Osteoblast (primary cell): Measurements from ENCODE around the gene CSRNP2. TPM values are rescaled to one million over a fixed set of nuclear protein-coding genes. Genes with fewer than 3 reads are reported as not detected.

Experiments
- DNase-seq: peaks from one replicate; pipeline ENCODE4 v3.0.0; 2011; ENCODE audit warnings: low spot score, mixed read lengths; ENCODE audit not compliant: insufficient read length; ENCODE audit errors: missing footprints
- H2AFZ ChIP-seq: 2 replicates; pipeline ENCODE4 v1.6.0; 2011; ENCODE audit warnings: mild to moderate bottlenecking, low read length
- H3K27ac ChIP-seq: 2 replicates; pipeline ENCODE4 v1.5.1; 2011; ENCODE audit warnings: mild to moderate bottlenecking, low read depth, low read length, moderate library complexity
- H3K27me3 ChIP-seq: 2 replicates; pipeline ENCODE4 v1.6.0; 2012; ENCODE audit warnings: mild to moderate bottlenecking, control low read depth, inconsistent platforms, low read length, moderate library complexity; ENCODE audit not compliant: insufficient read depth
- H3K36me3 ChIP-seq: 2 replicates; pipeline ENCODE4 v1.5.1; 2011; ENCODE audit warnings: mild to moderate bottlenecking, low read length, control low read depth, moderate library complexity; ENCODE audit not compliant: insufficient read depth
- H3K4me1 ChIP-seq: 2 replicates; pipeline ENCODE4 v1.5.1; 2011; ENCODE audit warnings: mild to moderate bottlenecking, low read length, control low read depth, moderate library complexity; ENCODE audit not compliant: insufficient read depth
- H3K4me2 ChIP-seq: 2 replicates; pipeline ENCODE4 v1.6.0; 2011; ENCODE audit warnings: mild to moderate bottlenecking, low read length; ENCODE audit not compliant: insufficient read depth
- H3K4me3 ChIP-seq: fragments of 200-600 bp; sonication (generic); 3 replicates; pipeline ENCODE4 v1.5.1; 2012; ENCODE audit warnings: mild to moderate bottlenecking, low read length, inconsistent platforms; ENCODE audit not compliant: insufficient read depth
- H3K79me2 ChIP-seq: 2 replicates; pipeline ENCODE4 v1.6.0; 2012; ENCODE audit warnings: mild to moderate bottlenecking, low read length, control low read depth, inconsistent platforms; ENCODE audit not compliant: insufficient read depth
- H3K9me3 ChIP-seq: 2 replicates; pipeline ENCODE4 v1.5.1; 2011; ENCODE audit warnings: low read depth, low read length, control low read depth
- H4K20me1 ChIP-seq: 2 replicates; pipeline ENCODE4 v1.6.0; 2012; ENCODE audit warnings: mild to moderate bottlenecking, low read length, control low read depth; ENCODE audit not compliant: insufficient read depth
- total RNA-seq: library from RNA; depleted of rRNA; stranded (reverse); fragments of >200 nt; gene quantifications from 2 replicates; pipeline ENCODE4 v1.2.3, GENCODE V29; 2012
- TF ChIP-seq, protein P1 (sequence below): IDR thresholded peaks from 2 replicates; pipeline ENCODE4 v1.5.1; 2011; ENCODE audit warnings: mild to moderate bottlenecking, low read depth, low read length, moderate library complexity; ENCODE audit errors: extremely low read depth

Gene CSRNP2, protein sequence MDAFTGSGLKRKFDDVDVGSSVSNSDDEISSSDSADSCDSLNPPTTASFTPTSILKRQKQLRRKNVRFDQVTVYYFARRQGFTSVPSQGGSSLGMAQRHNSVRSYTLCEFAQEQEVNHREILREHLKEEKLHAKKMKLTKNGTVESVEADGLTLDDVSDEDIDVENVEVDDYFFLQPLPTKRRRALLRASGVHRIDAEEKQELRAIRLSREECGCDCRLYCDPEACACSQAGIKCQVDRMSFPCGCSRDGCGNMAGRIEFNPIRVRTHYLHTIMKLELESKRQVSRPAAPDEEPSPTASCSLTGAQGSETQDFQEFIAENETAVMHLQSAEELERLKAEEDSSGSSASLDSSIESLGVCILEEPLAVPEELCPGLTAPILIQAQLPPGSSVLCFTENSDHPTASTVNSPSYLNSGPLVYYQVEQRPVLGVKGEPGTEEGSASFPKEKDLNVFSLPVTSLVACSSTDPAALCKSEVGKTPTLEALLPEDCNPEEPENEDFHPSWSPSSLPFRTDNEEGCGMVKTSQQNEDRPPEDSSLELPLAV
- 27.4 and 30.0 TPM in 2 replicates for total RNA-seq

DNA sequence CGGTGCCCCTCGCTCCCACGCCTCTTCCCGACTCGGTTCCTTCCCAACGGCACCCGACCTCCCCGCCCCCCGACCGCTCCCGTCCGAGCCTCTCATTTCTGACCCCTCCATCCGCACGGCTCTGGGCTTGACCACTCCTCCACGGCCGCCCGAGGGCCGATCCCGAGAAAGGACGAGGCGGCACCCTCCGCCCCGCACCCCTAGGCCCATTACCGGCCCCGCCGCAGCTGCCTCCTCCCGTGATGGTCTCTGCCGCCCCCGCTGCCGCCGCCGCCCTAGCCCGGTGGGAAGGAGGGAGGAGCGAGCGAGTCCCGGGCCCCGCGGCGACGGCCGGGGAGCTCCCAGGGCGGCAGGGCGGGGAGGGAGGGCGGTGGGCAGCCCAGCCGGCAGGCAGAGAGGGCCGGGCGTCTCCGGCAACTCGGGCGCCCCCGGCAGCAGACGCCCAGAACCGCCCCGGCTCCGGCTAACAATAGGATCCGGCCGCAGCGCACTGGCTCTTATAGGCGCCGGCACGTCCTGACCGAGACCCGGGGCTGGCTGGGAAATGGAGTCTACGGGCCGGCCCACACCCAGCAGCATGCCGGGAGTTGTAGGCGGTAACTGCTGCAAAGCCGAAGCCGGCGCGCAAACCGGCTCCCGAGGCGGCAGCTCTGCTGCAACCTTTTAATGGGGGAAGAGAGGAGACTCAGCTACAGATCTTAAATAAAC lies at the start of gene CSRNP2:
CSRNP2 (minus strand) TSS at position 471 of the 708 bp plus-strand sequence. CDS start 7,035 bp downstream, outside the sequence.
- H3K79me2 ChIP-seq: peaks cover 41% of the 10 kb centered on the region
- H3K4me3 ChIP-seq: peak within 1 kb of the TSS; percentile 93
- TF ChIP-seq, protein P1, sequence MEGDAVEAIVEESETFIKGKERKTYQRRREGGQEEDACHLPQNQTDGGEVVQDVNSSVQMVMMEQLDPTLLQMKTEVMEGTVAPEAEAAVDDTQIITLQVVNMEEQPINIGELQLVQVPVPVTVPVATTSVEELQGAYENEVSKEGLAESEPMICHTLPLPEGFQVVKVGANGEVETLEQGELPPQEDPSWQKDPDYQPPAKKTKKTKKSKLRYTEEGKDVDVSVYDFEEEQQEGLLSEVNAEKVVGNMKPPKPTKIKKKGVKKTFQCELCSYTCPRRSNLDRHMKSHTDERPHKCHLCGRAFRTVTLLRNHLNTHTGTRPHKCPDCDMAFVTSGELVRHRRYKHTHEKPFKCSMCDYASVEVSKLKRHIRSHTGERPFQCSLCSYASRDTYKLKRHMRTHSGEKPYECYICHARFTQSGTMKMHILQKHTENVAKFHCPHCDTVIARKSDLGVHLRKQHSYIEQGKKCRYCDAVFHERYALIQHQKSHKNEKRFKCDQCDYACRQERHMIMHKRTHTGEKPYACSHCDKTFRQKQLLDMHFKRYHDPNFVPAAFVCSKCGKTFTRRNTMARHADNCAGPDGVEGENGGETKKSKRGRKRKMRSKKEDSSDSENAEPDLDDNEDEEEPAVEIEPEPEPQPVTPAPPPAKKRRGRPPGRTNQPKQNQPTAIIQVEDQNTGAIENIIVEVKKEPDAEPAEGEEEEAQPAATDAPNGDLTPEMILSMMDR: no peak
- peak; percentile 99 for DNase-seq
- no peaks in the 10 kb centered on the region for H3K27me3 ChIP-seq
- H3K4me2 ChIP-seq: peak within 1 kb of the TSS; percentile 99
- peak within 1 kb of the TSS; percentile 89 for H2AFZ ChIP-seq
- H3K36me3 ChIP-seq: no peaks in the 10 kb centered on the region
- H3K4me1 ChIP-seq: peaks cover 7% of the 10 kb centered on the region
- H4K20me1 ChIP-seq: peaks cover 25% of the 10 kb centered on the region
- no peaks in the 10 kb centered on the region for H3K9me3 ChIP-seq
- peak within 1 kb of the TSS; percentile 68 for H3K27ac ChIP-seq

DNA sequence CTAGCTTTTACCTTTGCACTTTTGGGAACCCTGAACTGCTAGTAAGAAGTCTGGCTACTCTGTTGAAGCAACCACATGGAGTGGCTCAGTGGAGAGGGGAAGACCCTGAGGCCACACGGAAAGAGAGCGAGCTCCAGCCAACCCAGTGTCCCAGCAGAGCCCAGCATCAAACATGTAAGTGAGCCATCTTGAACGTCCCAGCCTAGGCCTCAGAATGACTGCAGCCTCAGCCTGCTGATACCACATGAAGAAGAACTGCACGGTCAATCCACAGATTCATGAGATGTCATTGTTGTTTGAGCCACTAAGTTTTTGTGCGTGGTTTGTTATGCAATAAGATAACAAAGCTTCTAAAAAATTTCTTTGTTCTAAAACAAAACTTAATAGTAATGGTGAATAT lies 49.3 kb upstream of the CSRNP2 start:
- no peak overlapping the region for H2AFZ ChIP-seq
- no peak for DNase-seq
- H3K4me3 ChIP-seq: no peak overlapping the region
- TF ChIP-seq, protein P1: no peak
- H3K79me2 ChIP-seq: peaks cover 12% of the 10 kb centered on the region
- H3K9me3 ChIP-seq: no peaks in the 10 kb centered on the region
- H4K20me1 ChIP-seq: peaks cover 2% of the 10 kb centered on the region
- peaks cover 3% of the 10 kb centered on the region for H3K4me1 ChIP-seq
- no peak overlapping the region for H3K4me2 ChIP-seq
- H3K27ac ChIP-seq: no peak overlapping the region
- H3K27me3 ChIP-seq: no peaks in the 10 kb centered on the region
- no peaks in the 10 kb centered on the region for H3K36me3 ChIP-seq

DNA sequence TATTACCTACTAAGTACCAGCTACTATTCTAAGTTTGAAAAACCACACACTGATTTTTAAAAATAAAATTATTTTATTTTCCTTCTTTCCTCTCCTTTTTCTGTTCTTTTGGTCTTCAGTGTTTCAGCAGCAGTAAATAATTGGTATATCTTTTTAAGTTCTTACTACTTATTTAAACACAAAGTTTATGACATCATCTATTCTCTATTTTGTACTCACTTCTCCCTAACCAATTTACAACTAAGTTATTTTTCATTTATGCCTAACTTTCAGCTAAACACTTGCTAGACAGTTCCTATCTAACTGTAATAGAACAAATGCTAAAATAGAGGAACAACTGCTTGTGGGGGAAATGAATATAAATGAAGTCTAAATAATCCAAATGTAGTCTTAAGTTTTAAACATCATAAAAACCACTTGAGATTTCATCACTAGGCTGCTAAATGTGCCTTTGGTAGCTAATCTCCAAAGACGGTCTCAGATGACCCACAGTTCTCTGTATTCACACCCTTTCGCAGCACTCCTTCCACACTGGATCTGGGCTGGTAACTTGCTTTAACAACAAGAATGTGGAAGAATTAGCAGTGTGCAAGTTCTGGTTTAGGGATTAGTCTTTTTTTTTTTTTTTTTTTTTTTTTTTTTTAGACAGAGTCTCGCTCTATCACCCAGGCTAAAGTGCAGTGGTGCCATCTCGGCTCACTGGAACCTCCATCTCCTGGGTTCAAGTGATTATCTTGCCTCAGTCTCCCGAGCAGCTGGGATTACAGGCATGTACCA lies 48.5 kb upstream of the CSRNP2 start:
- DNase-seq: no peak
- Histone ChIP-seq H3K27me3 (no peaks in the 10 kb centered on the region), H3K4me1 (peaks cover 11% of the 10 kb centered on the region), H3K4me2 (no peak overlapping the region), H3K27ac (no peak overlapping the region), H4K20me1 (peaks cover 2% of the 10 kb centered on the region), H3K36me3 (no peaks in the 10 kb centered on the region), H3K9me3 (no peaks in the 10 kb centered on the region), H3K4me3 (no peak overlapping the region), H3K79me2 (peaks cover 11% of the 10 kb centered on the region), H2AFZ (no peak overlapping the region)
- TF ChIP-seq, protein P1: no peak
